GM12878 (cell line): ENCODE data around the gene ANKRD55. TPM values are rescaled to one million over a fixed set of nuclear protein-coding genes. Genes with fewer than 3 reads are reported as not detected.

Experiments
- BMI1 ChIP-seq: fragments of 450-650 bp; IDR thresholded peaks from 2 replicates; pipeline ENCODE4 v1.6.1; 2016; ENCODE audit warnings: mild to moderate bottlenecking, moderate library complexity, borderline replicate concordance
- FOXM1 ChIP-seq: IDR thresholded peaks from 2 replicates; pipeline ENCODE4 v1.6.1; 2012; ENCODE audit warnings: low read depth, mild to moderate bottlenecking, inconsistent platforms, low read length, moderate library complexity
- HDAC2 ChIP-seq: fragments of 200-600 bp; sonication (generic); IDR thresholded peaks from 2 replicates; pipeline ENCODE4 v1.6.1; 2017
- IKZF1 ChIP-seq: fragments of 450-650 bp; conservative IDR thresholded peaks from 2 replicates; pipeline ENCODE4 v1.6.1; 2017; ENCODE audit warnings: antibody characterized with exemption, mild to moderate bottlenecking
- KLF5 ChIP-seq: fragments of 450-650 bp; IDR thresholded peaks from 2 replicates; pipeline ENCODE4 v1.6.1; 2014; ENCODE audit warnings: mild to moderate bottlenecking; ENCODE audit not compliant: partially characterized antibody
- MEF2B ChIP-seq: fragments of 450-650 bp; IDR thresholded peaks from 2 replicates; pipeline ENCODE4 v1.6.1; 2018; ENCODE audit warnings: mild to moderate bottlenecking, moderate library complexity; ENCODE audit not compliant: partially characterized antibody, poor library complexity, severe bottlenecking
- MTA3 ChIP-seq: IDR thresholded peaks from 2 replicates; pipeline ENCODE4 v1.6.1; 2012; ENCODE audit warnings: low read length, inconsistent platforms, borderline replicate concordance
- MYC ChIP-seq: IDR thresholded peaks from 2 replicates; pipeline ENCODE4 v1.6.1; 2011; ENCODE audit warnings: mild to moderate bottlenecking, low read length, moderate library complexity, inconsistent platforms; ENCODE audit not compliant: insufficient read depth, insufficient replicate concordance, insufficient read length, severe bottlenecking
- NFYA ChIP-seq: IDR thresholded peaks from 2 replicates; pipeline ENCODE4 v1.6.1; 2011; ENCODE audit warnings: low read depth, mild to moderate bottlenecking, low read length, improper control_type of control experiment, borderline replicate concordance
- PML ChIP-seq: IDR thresholded peaks from 2 replicates; pipeline ENCODE4 v1.6.1; 2012; ENCODE audit warnings: low read length, inconsistent platforms
- POLR2AphosphoS2 ChIP-seq: IDR thresholded peaks from 2 replicates; pipeline ENCODE4 v1.6.1; 2011; ENCODE audit warnings: low read depth, mild to moderate bottlenecking, low read length, improper control_type of control experiment, moderate library complexity
- polyA plus RNA-seq, 11 experiments: library from polyadenylated mRNA; depleted of rRNA in 4 of 11; unstranded in 6 of 11; stranded (reverse) in 5 of 11; fragments of >200 nt; fragmentation: Nextera tagmentation in 4 of 11; fragmentation: Illumina TruSeq in 1 of 11; extraction: Ambion mirVana in 4 of 11; extraction: Trizol in 1 of 11; gene quantifications; 1 replicate in 1 of 11; 2 replicates in 10 of 11; pipeline versions ENCODE4 v1.2.1 to v1.2.3, GENCODE V29; 2011 to 2016; ENCODE audit warnings: inconsistent platforms in 2 of 11, missing spikeins in 2 of 11, low read depth in 1 of 11
- total RNA-seq, 4 experiments: library from RNA; depleted of rRNA in 3 of 4; stranded (reverse); fragments of >200 nt in 3 of 4; fragmentation: Illumina TruSeq in 1 of 4; extraction: Trizol in 1 of 4; gene quantifications; 2 replicates each; pipeline versions ENCODE4 v1.2.1 to v1.2.3, GENCODE V29; 2013 to 2021
- TF ChIP-seq, protein P1 (sequence below): fragments of 450-650 bp; formaldehyde crosslinking; IDR thresholded peaks from 2 replicates; pipeline ENCODE4 v1.4.0; 2022; ENCODE audit warnings: mild to moderate bottlenecking, moderate library complexity
- TF ChIP-seq, protein P2 (sequence below): fragments of 450-650 bp; IDR thresholded peaks from 2 replicates; pipeline ENCODE4 v1.6.1; 2017; ENCODE audit warnings: borderline replicate concordance
- TF ChIP-seq, protein P3 (sequence below): fragments of 450-650 bp; formaldehyde crosslinking; IDR thresholded peaks from 2 replicates; pipeline ENCODE4 v1.4.0; 2020; ENCODE audit warnings: mild to moderate bottlenecking, moderate library complexity
- TF ChIP-seq, protein P4 (sequence below): fragments of 450-650 bp; IDR thresholded peaks from 2 replicates; pipeline ENCODE4 v1.6.1; 2016; ENCODE audit warnings: mild to moderate bottlenecking
- TF ChIP-seq, protein P5 (sequence below): fragments of 450-650 bp; conservative IDR thresholded peaks from 2 replicates; pipeline ENCODE4 v1.6.1; 2017; ENCODE audit warnings: mild to moderate bottlenecking, moderate library complexity

The ANKRD55 gene
- total and polyA plus RNA-seq, 10 of the 15 experiments (the other 5 are each of a cell fraction or from before 2014, with no cell fraction given) = 0.04 TPM; not detected in 9

DNA sequence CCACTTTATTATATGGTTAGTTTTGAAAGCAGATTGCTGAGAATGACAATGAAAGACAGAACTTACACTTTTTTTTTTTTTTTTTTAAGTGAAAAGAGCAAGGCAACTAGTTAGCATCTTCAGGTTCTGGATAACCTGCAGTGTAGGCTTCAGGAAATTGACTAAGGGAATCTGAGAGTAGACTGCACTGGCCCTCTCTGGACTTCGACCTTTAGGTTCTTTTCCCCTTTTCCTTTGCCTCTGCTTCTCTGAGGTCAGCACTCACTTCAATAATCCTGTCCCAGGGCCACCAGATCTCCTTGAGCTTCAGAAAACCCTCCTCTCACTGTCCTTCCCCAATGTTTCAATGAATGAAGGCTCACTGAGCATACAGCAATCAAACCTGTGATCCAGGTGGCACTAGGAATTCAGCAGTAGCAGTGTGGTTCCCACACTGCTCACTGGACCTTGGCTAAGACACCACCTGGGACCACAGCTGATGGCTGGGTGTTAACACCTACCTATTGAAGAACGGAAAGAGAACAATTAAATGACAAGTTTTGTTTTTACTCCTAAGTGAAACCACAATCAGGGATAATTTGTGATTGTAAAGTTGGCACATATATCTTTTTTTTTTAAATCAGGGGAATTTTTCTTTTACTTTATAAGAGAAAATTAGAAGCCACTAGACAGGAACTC, 152.6 kb downstream of the ANKRD55 start (continued):
- TF ChIP-seq, protein P1, sequence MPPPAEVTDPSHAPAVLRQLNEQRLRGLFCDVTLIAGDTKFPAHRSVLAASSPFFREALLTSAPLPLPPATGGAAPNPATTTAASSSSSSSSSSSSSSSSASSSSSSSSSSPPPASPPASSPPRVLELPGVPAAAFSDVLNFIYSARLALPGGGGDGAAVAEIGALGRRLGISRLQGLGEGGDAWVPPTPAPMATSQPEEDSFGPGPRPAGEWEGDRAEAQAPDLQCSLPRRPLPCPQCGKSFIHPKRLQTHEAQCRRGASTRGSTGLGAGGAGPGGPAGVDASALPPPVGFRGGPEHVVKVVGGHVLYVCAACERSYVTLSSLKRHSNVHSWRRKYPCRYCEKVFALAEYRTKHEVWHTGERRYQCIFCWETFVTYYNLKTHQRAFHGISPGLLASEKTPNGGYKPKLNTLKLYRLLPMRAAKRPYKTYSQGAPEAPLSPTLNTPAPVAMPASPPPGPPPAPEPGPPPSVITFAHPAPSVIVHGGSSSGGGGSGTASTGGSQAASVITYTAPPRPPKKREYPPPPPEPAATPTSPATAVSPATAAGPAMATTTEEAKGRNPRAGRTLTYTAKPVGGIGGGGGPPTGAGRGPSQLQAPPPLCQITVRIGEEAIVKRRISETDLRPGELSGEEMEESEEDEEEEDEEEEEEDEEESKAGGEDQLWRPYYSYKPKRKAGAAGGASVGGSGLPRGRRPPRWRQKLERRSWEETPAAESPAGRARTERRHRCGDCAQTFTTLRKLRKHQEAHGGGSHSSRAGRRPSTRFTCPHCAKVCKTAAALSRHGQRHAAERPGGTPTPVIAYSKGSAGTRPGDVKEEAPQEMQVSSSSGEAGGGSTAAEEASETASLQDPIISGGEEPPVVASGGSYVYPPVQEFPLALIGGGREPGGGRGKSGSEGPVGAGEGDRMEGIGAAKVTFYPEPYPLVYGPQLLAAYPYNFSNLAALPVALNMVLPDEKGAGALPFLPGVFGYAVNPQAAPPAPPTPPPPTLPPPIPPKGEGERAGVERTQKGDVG (CRISPR knock-in tag) = no peak
- TF ChIP-seq BMI1 (peak; percentile 78; the same call in 1 of the 2 replicates), PML (no peak), MEF2B (peak; percentile 99), KLF5 (no peak), FOXM1 (0 out of 2 replicates have a peak, but pooled peaks have one; percentile 20), POLR2AphosphoS2 (no peak), IKZF1 (peak; percentile 98), MTA3 (peak; percentile 42; the same call in 1 of the 2 replicates), HDAC2 (no peak), NFYA (no peak), MYC (no peak)
- TF ChIP-seq, protein P2, sequence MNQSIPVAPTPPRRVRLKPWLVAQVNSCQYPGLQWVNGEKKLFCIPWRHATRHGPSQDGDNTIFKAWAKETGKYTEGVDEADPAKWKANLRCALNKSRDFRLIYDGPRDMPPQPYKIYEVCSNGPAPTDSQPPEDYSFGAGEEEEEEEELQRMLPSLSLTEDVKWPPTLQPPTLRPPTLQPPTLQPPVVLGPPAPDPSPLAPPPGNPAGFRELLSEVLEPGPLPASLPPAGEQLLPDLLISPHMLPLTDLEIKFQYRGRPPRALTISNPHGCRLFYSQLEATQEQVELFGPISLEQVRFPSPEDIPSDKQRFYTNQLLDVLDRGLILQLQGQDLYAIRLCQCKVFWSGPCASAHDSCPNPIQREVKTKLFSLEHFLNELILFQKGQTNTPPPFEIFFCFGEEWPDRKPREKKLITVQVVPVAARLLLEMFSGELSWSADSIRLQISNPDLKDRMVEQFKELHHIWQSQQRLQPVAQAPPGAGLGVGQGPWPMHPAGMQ = no peak
- TF ChIP-seq, protein P3, sequence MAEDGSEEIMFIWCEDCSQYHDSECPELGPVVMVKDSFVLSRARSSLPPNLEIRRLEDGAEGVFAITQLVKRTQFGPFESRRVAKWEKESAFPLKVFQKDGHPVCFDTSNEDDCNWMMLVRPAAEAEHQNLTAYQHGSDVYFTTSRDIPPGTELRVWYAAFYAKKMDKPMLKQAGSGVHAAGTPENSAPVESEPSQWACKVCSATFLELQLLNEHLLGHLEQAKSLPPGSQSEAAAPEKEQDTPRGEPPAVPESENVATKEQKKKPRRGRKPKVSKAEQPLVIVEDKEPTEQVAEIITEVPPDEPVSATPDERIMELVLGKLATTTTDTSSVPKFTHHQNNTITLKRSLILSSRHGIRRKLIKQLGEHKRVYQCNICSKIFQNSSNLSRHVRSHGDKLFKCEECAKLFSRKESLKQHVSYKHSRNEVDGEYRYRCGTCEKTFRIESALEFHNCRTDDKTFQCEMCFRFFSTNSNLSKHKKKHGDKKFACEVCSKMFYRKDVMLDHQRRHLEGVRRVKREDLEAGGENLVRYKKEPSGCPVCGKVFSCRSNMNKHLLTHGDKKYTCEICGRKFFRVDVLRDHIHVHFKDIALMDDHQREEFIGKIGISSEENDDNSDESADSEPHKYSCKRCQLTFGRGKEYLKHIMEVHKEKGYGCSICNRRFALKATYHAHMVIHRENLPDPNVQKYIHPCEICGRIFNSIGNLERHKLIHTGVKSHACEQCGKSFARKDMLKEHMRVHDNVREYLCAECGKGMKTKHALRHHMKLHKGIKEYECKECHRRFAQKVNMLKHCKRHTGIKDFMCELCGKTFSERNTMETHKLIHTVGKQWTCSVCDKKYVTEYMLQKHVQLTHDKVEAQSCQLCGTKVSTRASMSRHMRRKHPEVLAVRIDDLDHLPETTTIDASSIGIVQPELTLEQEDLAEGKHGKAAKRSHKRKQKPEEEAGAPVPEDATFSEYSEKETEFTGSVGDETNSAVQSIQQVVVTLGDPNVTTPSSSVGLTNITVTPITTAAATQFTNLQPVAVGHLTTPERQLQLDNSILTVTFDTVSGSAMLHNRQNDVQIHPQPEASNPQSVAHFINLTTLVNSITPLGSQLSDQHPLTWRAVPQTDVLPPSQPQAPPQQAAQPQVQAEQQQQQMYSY (CRISPR knock-in tag) = no peak
- TF ChIP-seq, protein P4, sequence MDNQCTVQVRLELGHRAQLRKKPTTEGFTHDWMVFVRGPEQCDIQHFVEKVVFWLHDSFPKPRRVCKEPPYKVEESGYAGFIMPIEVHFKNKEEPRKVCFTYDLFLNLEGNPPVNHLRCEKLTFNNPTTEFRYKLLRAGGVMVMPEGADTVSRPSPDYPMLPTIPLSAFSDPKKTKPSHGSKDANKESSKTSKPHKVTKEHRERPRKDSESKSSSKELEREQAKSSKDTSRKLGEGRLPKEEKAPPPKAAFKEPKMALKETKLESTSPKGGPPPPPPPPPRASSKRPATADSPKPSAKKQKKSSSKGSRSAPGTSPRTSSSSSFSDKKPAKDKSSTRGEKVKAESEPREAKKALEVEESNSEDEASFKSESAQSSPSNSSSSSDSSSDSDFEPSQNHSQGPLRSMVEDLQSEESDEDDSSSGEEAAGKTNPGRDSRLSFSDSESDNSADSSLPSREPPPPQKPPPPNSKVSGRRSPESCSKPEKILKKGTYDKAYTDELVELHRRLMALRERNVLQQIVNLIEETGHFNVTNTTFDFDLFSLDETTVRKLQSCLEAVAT = peak; percentile 72
- TF ChIP-seq, protein P5, sequence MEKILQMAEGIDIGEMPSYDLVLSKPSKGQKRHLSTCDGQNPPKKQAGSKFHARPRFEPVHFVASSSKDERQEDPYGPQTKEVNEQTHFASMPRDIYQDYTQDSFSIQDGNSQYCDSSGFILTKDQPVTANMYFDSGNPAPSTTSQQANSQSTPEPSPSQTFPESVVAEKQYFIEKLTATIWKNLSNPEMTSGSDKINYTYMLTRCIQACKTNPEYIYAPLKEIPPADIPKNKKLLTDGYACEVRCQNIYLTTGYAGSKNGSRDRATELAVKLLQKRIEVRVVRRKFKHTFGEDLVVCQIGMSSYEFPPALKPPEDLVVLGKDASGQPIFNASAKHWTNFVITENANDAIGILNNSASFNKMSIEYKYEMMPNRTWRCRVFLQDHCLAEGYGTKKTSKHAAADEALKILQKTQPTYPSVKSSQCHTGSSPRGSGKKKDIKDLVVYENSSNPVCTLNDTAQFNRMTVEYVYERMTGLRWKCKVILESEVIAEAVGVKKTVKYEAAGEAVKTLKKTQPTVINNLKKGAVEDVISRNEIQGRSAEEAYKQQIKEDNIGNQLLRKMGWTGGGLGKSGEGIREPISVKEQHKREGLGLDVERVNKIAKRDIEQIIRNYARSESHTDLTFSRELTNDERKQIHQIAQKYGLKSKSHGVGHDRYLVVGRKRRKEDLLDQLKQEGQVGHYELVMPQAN = no peak
